Brain microvascular endothelial cell (primary cell): ENCODE measurements around the gene CACNA1H.

Experiments
- DNase-seq: peaks from one replicate; pipeline ENCODE4 v3.0.0-alpha.2; 2020
- H3K27ac ChIP-seq: fragments of 250-450 bp; sonication (Bioruptor Pico); 2 replicates; pipeline ENCODE4 v1.5.1; 2020; ENCODE audit warnings: mild to moderate bottlenecking, moderate library complexity
- H3K27me3 ChIP-seq: fragments of 250-450 bp; sonication (Bioruptor Pico); replicated peaks from 2 replicates; pipeline ENCODE4 v1.5.1; 2020; ENCODE audit warnings: mild to moderate bottlenecking
- H3K36me3 ChIP-seq: fragments of 250-450 bp; sonication (Bioruptor Pico); replicated peaks from 2 replicates; pipeline ENCODE4 v1.5.1; 2020; ENCODE audit warnings: mild to moderate bottlenecking
- H3K4me3 ChIP-seq: 2 replicates; pipeline ENCODE4 v1.5.1; 2011; ENCODE audit warnings: low read depth, mild to moderate bottlenecking, control low read depth, low read length, moderate library complexity
- in situ Hi-C: cut with HindIII; loops from 2 replicates; pipeline ENCODE4 v1.10.0; 2017; ENCODE audit warnings: low sequenced_read_pairs, low pct_ligation_motif_present
- TF ChIP-seq, protein P1 (sequence below): IDR thresholded peaks from 2 replicates; pipeline ENCODE4 v1.5.1; 2011; ENCODE audit warnings: low read depth, mild to moderate bottlenecking, moderate library complexity, low read length, control low read depth, inconsistent platforms; ENCODE audit errors: missing control alignments

CACNA1H gene

DNA sequence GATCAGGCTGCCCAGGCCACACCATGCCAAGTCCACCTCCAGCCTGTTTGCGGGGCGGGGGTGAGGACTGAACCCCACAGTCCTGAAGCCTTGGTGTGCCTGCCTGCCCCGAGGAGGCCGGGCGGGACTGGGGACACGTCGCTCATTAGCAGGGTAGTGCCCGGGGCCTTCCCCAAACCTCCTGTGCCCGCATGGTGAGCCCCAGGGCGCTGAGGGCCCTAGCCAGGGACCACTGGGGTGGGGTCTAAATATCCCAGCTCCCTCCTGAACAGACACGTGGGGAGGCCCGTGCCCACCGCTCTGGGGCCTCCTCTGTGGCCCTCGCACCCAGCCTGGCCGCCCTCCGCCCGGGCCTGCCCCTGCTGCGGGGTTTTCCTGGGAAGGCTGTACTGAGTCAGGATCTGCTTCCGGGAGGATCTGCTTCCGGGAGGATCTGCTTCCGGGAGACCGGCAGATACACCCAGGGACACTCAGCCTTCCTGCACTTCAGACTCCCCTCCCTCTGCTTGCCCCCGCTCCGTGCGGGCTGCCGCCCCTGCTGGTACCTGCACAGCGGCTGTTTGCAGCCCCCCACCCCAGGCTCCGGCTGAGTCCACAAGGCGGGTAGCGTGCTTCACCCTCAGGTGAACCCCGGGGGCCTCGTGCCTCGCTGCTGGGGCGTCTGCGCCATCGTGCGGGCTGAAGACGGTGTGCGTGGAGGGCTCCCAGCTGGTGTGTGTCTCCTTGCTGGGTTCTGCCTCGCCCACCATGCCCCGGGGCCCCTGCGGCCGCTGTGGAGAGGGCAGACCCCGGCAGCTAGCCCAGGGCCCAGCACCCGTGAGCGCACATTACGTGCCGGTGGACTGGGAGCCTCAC, 23.6 kb upstream of the CACNA1H start:
- Histone ChIP-seq H3K27ac (no peak overlapping the region), H3K36me3 (no peaks in the 10 kb centered on the region), H3K4me3 (no peak overlapping the region), H3K27me3 (no peaks in the 10 kb centered on the region)
- in situ Hi-C loops: no loop called here
- TF ChIP-seq, protein P1, sequence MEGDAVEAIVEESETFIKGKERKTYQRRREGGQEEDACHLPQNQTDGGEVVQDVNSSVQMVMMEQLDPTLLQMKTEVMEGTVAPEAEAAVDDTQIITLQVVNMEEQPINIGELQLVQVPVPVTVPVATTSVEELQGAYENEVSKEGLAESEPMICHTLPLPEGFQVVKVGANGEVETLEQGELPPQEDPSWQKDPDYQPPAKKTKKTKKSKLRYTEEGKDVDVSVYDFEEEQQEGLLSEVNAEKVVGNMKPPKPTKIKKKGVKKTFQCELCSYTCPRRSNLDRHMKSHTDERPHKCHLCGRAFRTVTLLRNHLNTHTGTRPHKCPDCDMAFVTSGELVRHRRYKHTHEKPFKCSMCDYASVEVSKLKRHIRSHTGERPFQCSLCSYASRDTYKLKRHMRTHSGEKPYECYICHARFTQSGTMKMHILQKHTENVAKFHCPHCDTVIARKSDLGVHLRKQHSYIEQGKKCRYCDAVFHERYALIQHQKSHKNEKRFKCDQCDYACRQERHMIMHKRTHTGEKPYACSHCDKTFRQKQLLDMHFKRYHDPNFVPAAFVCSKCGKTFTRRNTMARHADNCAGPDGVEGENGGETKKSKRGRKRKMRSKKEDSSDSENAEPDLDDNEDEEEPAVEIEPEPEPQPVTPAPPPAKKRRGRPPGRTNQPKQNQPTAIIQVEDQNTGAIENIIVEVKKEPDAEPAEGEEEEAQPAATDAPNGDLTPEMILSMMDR: no peak
- DNase-seq: no peak

DNA sequence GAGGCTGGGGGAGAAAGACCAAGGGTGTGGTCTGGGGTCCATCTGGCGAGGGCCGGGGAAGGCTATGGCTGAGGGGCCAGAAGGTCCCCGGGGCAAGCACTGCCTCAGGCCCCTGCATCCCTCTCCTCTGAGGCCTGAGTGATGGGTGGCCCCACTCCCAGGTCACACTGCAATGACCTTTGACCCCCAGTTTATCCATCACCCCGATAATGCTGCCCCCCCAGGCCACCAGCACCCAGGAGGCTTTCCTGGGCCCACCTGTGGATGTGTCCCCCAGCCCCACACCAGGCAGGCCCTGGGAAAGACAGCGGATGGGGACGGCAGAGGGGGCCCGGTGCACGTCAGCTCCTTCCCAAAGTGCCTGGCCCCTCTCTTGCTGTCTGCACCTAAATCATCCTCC, 22.5 kb upstream of the CACNA1H start:
- in situ Hi-C loops: no loop called here
- no peaks in the 10 kb centered on the region for H3K27me3 ChIP-seq
- no peak overlapping the region for H3K27ac ChIP-seq
- no peak for DNase-seq
- no peak overlapping the region for H3K4me3 ChIP-seq
- TF ChIP-seq, protein P1: no peak
- H3K36me3 ChIP-seq: no peaks in the 10 kb centered on the region

DNA sequence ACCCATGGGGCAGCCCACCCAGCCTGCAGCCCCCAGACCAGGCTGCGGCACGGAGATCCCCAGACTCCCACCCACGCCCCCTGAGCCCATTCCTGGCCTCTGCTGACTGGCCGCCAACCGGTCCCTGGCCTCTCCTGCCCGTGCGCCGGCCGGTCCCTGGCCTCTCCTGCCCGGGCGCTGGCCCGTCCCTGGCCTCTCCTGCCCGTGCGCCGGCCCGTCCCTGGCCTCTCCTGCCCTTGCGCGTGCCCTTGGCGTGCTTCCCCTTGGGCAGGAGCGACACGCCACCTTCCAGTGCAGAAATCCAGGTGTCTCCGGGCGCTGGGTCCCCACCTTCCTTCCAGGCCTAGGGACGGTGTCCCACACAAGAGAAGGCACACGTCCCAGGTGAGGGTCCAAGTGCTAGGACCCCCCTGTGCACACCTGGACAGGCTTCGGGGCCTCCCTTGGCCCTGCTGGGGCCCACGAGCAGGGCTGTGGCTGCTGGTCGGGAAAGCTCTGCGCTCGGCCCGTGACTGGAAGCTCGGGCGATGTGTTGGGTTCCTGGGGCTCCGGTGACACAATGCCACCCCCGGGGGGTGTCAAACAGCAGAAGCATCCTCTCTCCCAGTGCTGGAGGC, 21.4 kb upstream of the CACNA1H start:
- Histone ChIP-seq H3K36me3 (no peaks in the 10 kb centered on the region), H3K27ac (no peak overlapping the region), H3K27me3 (no peaks in the 10 kb centered on the region), H3K4me3 (no peak overlapping the region)
- in situ Hi-C loops: no loop called here
- TF ChIP-seq, protein P1: no peak
- DNase-seq: no peak

DNA sequence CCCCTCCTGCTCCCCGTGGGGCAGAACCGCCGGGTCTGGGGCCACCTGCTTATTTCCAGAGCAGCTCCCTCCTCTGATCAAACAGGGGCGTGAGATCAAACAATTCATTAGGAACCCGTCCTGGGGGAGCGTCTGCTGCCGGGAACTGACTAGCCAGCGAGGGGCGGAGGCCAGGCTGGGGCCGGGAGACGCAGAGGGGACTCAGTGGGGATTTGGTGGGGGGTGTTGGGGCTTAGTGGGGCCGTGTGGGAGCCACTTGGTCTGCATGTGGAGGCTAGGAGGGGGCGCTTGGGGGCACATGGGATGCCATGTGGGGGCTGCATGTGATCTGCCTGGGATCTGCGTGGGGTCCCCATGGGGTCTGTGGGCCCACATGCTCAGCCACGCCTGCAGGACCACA, 20.5 kb upstream of the CACNA1H start:
- H3K27ac ChIP-seq: no peak overlapping the region
- in situ Hi-C loops: no loop called here
- no peaks in the 10 kb centered on the region for H3K27me3 ChIP-seq
- no peak overlapping the region for H3K4me3 ChIP-seq
- TF ChIP-seq, protein P1: no peak
- no peaks in the 10 kb centered on the region for H3K36me3 ChIP-seq
- no peak for DNase-seq

DNA sequence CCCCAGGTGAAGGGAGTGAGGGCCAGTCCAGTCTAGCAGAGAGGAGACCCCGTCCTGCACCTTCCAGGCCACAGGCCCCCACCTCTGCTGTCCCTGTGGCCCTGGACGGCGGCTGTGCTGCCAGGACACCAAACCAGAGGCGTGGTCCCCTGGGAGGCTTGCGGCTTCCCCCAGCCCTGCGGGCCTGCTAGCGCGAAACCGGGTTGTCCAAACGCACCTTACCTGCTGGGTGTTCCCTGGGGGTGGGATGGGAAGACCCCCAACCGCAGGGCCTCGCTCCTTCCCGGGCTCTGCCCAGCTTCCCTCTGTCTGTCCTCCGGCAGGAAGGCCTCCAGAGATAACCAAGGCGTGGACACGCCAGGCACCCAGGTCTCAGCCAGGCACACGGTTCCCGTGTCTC, 19.6 kb upstream of the CACNA1H start:
- no peak overlapping the region for H3K27ac ChIP-seq
- TF ChIP-seq, protein P1: no peak
- no peaks in the 10 kb centered on the region for H3K27me3 ChIP-seq
- H3K4me3 ChIP-seq: no peak overlapping the region
- no peaks in the 10 kb centered on the region for H3K36me3 ChIP-seq
- DNase-seq: no peak
- in situ Hi-C loops: no loop called here
